Fibroblast of the conjunctiva (primary cell): ENCODE data around the gene IL37.

Experiments used
- DNase-seq: peaks from one replicate; pipeline ENCODE4 v3.0.0-alpha.2; 2010; ENCODE audit warnings: low read depth

IL37 gene

GRCh38 chr2:112910865-112911264 is at the start of gene IL37:
Gene IL37 (plus strand): TSS chr2:112911165. CDS start chr2:112913013, 1,848 bp downstream.
- DNase-seq: no peak

GRCh38 chr2:112864072-112864471 is 46.9 kb upstream of the IL37 start:
- DNase-seq: no peak

GRCh38 chr2:112866128-112866835 is 44.7 kb upstream of the IL37 start:
- no peak for DNase-seq

GRCh38 chr2:112867701-112868631 is 43.0 kb upstream of the IL37 start:
- DNase-seq: no peak

GRCh38 chr2:112869258-112869842 is 41.6 kb upstream of the IL37 start:
- DNase-seq: peak; percentile 21

- DNase-seq: no peak
Observed at GRCh38 chr2:112870841-112871835, 39.8 kb upstream of the IL37 start.

GRCh38 chr2:112876257-112876970 is 34.6 kb upstream of the IL37 start:
- no peak for DNase-seq

GRCh38 chr2:112876971-112877361 is 34.0 kb upstream of the IL37 start:
- no peak for DNase-seq

- DNase-seq: no peak
Observed at GRCh38 chr2:112877423-112877822, 33.5 kb upstream of the IL37 start.

GRCh38 chr2:112879491-112880041 is 31.4 kb upstream of the IL37 start:
- no peak for DNase-seq

- no peak for DNase-seq
Observed at GRCh38 chr2:112880091-112880531, 30.9 kb upstream of the IL37 start.

- no peak for DNase-seq
Observed at GRCh38 chr2:112880696-112881095, 30.3 kb upstream of the IL37 start.

GRCh38 chr2:112881217-112881985 is 29.6 kb upstream of the IL37 start:
- no peak for DNase-seq

- DNase-seq: no peak
Observed at GRCh38 chr2:112883669-112884068, 27.3 kb upstream of the IL37 start.

- peak; percentile 6 for DNase-seq
Observed at GRCh38 chr2:112884869-112885505, 26.0 kb upstream of the IL37 start.

GRCh38 chr2:112885506-112885902 is 25.5 kb upstream of the IL37 start:
- DNase-seq: no peak

GRCh38 chr2:112886291-112886690 is 24.7 kb upstream of the IL37 start:
- no peak for DNase-seq

GRCh38 chr2:112887964-112888749 is 22.8 kb upstream of the IL37 start:
- no peak for DNase-seq
